Left ventricle myocardium inferior (tissue), 1 donor: ENCODE measurements around the gene ANKRD10. TPM values are rescaled to one million over a fixed set of nuclear protein-coding genes. Genes with fewer than 3 reads are reported as not detected.

Experiments
- DNase-seq: peaks from one replicate; pipeline ENCODE4 v3.0.0-alpha.2; 2020
- H3K27ac ChIP-seq: fragments of 200-600 bp; replicated peaks from 2 replicates; pipeline ENCODE4 v1.8.0; 2021
- H3K27me3 ChIP-seq: fragments of 200-600 bp; 2 replicates; pipeline ENCODE4 v1.8.0; 2021; ENCODE audit warnings: low read depth
- H3K36me3 ChIP-seq: fragments of 200-600 bp; 2 replicates; pipeline ENCODE4 v1.8.0; 2021
- H3K4me1 ChIP-seq: fragments of 200-600 bp; 2 replicates; pipeline ENCODE4 v1.8.0; 2021
- H3K4me3 ChIP-seq: fragments of 200-600 bp; 2 replicates; pipeline ENCODE4 v1.8.0; 2021; ENCODE audit warnings: mild to moderate bottlenecking, moderate library complexity
- H3K9me3 ChIP-seq: fragments of 200-600 bp; replicated peaks from 2 replicates; pipeline ENCODE4 v1.8.0; 2021
- intact Hi-C: fragments of 100-400 bp; cut with micrococcal nuclease; formaldehyde crosslinking; loops from one replicate; pipeline ENCODE4 v1.11.0; 2022
- total RNA-seq: library from RNA; stranded (reverse); fragmentation: NEBNext Ultra II Directional; extraction: Animal tissue kit (Norgen Biotek cat#: 25700); gene quantifications from one replicate; pipeline ENCODE4 v1.2.1, GENCODE V29; 2021
- TF ChIP-seq, protein P1 (sequence below): fragments of 200-600 bp; IDR thresholded peaks from 2 replicates; pipeline ENCODE4 v1.8.0; 2021; ENCODE audit warnings: antibody characterized with exemption, mild to moderate bottlenecking, borderline replicate concordance
- donor health status: DM: no; HTN: yes; CAD: no; lungs with severe emphysema.

The ANKRD10 gene
- total RNA-seq, 1 donor from 2014 or later: 45.9 TPM

DNA sequence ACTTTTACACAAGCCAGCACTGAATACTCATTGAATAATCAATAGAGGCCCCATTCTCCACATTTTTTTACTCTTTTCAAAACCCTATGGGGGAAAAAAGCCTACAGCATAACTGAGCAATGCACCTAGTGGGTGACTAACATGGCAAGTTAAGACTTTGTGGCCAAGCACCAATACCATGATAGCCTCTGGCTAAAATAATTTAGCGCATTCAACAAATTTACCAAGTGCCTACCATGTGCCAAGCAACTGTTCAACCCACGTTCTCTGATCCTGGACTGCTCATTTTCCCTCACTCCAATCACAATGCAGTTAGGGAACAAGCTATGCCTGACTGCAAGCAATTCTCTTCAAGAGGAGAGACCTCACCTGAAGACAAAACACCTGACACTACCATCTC is 3.0 kb downstream of the ANKRD10 start:
- TF ChIP-seq, protein P1, sequence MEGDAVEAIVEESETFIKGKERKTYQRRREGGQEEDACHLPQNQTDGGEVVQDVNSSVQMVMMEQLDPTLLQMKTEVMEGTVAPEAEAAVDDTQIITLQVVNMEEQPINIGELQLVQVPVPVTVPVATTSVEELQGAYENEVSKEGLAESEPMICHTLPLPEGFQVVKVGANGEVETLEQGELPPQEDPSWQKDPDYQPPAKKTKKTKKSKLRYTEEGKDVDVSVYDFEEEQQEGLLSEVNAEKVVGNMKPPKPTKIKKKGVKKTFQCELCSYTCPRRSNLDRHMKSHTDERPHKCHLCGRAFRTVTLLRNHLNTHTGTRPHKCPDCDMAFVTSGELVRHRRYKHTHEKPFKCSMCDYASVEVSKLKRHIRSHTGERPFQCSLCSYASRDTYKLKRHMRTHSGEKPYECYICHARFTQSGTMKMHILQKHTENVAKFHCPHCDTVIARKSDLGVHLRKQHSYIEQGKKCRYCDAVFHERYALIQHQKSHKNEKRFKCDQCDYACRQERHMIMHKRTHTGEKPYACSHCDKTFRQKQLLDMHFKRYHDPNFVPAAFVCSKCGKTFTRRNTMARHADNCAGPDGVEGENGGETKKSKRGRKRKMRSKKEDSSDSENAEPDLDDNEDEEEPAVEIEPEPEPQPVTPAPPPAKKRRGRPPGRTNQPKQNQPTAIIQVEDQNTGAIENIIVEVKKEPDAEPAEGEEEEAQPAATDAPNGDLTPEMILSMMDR: no peak
- Histone ChIP-seq H3K36me3 (peaks cover 14% of the 10 kb centered on the region), H3K4me3 (peak overlapping the region; percentile 95), H3K27me3 (no peaks in the 10 kb centered on the region), H3K9me3 (no peaks in the 10 kb centered on the region), H3K4me1 (peaks cover 90% of the 10 kb centered on the region), H3K27ac (peak overlapping the region; percentile 100)
- no peak for DNase-seq
- intact Hi-C loops: no loop called here

DNA sequence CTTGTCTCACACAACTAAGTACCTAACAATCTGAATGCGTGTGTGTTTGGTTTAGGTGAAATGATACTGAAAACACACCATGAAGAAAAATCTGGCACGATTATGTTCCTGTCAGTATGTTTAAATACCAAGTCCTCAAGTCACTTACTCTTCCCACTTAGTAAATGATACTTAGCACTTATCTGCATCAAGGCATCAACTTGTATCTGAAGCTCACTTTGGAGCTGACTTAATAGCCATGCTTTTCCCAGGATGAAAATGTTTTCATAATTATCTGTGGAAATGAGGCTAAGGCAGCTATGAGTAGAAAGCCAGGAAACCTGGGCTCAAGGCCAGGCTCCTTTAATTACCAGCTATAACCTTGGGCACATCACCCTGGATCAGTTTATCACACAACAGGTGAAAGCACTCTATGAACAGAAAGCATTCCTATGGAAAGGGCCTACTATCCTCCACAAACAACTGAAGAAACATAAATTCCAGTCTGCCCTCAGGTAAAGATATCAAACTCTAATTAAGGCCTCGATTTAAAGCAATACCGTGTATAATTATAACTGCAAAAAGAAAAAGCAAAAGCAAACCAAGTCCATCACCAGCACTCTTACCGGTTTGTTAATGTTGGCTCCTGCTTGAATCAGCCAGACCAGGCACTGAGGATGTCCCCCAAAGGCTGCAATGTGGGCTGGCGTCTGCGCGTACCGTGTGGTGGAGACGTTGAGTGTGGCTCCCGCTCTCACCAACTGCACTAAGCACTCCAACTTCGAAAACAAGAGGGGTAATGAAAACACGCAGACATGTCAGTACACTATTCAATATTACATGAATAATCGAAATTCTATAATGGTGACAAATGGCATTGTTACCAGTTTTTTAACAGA is 4.6 kb downstream of the ANKRD10 start:
- Histone ChIP-seq H3K4me1 (peaks cover 89% of the 10 kb centered on the region), H3K27me3 (no peaks in the 10 kb centered on the region), H3K27ac (peak overlapping the region; percentile 16), H3K4me3 (no peak overlapping the region), H3K36me3 (peaks cover 26% of the 10 kb centered on the region), H3K9me3 (no peaks in the 10 kb centered on the region)
- TF ChIP-seq, protein P1: no peak
- no peak for DNase-seq
- intact Hi-C loops: no loop called here

DNA sequence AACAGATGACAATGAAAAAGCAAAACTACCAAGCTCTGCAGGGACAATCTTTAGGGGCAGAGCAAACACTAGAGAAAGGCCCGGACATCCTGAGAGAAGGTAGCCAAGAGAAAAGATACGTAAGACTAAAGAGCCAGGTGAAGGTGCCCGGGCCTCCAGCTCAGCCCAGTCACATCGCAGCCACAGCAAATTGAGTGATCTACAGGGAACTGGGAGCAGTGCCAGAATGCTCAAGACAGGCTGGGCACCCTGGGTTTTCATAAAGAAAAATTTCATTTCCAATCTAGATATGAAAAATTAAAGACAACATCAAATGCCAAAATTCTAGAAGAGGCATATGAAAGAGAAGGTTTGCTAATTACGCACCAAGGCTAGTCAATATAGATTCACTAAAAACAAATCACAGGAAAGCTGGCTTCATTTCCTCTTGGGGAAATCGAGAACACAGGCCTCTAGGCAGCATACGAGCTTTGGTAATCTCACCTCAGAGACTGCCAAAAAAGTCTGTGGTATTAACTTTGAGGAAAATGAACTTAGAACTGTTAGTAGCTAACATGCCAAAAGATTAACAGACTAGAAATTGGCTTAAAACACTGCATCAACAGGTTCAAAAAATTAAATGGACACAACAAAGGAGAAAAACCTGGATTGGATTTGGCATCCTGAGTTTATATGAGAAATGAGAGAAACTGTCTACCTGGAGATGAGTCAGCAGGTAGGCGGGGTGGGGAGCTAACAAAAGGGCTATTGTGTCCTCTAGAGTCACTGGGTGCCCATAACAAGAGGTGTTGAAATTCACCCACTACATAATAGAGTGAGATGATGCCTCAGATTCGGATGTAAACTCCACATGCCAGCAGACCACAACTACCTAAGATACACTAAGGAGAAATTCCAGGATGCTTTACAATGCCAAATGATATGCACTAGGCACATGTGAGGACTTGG is 6.6 kb downstream of the ANKRD10 start:
- TF ChIP-seq, protein P1: no peak
- intact Hi-C loops: no loop called here
- peak overlapping the region; percentile 15 for H3K4me3 ChIP-seq

DNA sequence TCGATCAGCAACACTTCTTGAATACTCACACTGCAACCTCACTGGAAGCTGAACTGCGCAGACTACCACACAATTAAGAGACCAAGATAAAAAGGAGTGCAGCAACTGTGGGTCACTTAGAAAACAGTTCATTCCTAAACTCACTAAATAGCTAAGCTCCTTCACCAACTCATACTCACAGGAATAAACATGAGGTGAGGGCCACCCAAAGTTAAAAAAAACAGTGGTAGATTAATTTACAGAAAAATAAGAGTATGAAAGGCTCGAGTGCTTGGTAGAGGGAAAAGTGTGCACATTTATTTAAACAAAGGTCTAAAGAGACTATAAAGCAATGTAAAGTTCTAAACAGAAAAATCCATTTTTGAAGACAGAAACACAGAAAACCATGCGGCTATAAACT is 7.6 kb downstream of the ANKRD10 start:
- intact Hi-C loops: no loop called here
- Histone ChIP-seq H3K27ac (peak overlapping the region; percentile 54), H3K36me3 (peaks cover 49% of the 10 kb centered on the region), H3K9me3 (no peaks in the 10 kb centered on the region), H3K4me1 (peaks cover 66% of the 10 kb centered on the region), H3K4me3 (no peak overlapping the region), H3K27me3 (no peaks in the 10 kb centered on the region)
- no peak for DNase-seq
- TF ChIP-seq, protein P1: no peak

More for the DNA sequence above, 6.6 kb downstream of the ANKRD10 start:
- Histone ChIP-seq H3K27ac (peak overlapping the region; percentile 54), H3K27me3 (no peaks in the 10 kb centered on the region), H3K36me3 (peaks cover 43% of the 10 kb centered on the region), H3K4me1 (peaks cover 75% of the 10 kb centered on the region), H3K9me3 (no peaks in the 10 kb centered on the region)
- DNase-seq: no peak

DNA sequence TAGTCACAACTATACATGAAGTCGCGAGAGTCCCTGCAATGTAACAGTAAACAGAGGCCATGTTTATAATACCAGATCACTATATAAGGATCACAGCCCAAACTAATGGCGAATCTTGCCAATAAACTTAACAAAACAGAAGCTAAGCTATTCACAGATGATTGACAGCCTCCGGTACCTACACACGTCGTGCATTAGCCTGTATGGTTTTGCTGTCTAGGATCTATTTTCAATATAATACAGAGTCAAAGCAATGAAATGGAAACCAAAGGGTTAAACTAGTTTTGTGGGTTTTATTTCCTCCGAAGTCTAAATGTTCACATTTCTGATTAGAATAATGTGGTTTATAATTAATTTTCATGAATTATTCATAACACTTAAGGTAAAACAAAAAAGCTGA is 10.1 kb downstream of the ANKRD10 start:
- H3K27me3 ChIP-seq: no peaks in the 10 kb centered on the region
- no peaks in the 10 kb centered on the region for H3K9me3 ChIP-seq
- DNase-seq: no peak
- TF ChIP-seq, protein P1: no peak
- no peak overlapping the region for H3K27ac ChIP-seq
- H3K4me1 ChIP-seq: peaks cover 43% of the 10 kb centered on the region
- H3K36me3 ChIP-seq: peaks cover 55% of the 10 kb centered on the region
- H3K4me3 ChIP-seq: no peak overlapping the region
- intact Hi-C loops: no loop called here
